GM12892 (cell line): ENCODE data around the gene IPO11.

Source experiments
- POLR2A ChIP-seq: IDR thresholded peaks from 2 replicates; pipeline ENCODE4 v1.6.1; 2011; ENCODE audit warnings: low read depth, low read length, control low read depth
- POLR2AphosphoS5 ChIP-seq: IDR thresholded peaks from 2 replicates; pipeline ENCODE4 v1.6.1; 2011; ENCODE audit warnings: low read depth, low read length, control low read depth

GRCh38 chr5:62577488-62577887 lies 164.9 kb downstream of the IPO11 start:
- TF ChIP-seq POLR2A (no peak), POLR2AphosphoS5 (no peak)
